WTC11 (cell line): ENCODE results near the gene ASB5.

ENCODE experiments used
- E2F4 ChIP-seq: sonication (generic); formaldehyde crosslinking; IDR thresholded peaks from 2 replicates; pipeline ENCODE4 v1.8.1; 2022; ENCODE audit warnings: low read depth, mild to moderate bottlenecking, moderate library complexity, missing genetic modification reagents, borderline replicate concordance
- SMAD4 ChIP-seq: sonication (generic); formaldehyde crosslinking; IDR thresholded peaks from 2 replicates; pipeline ENCODE4 v1.8.0; 2022; ENCODE audit warnings: mild to moderate bottlenecking, missing genetic modification reagents
- USF2 ChIP-seq: sonication (generic); formaldehyde crosslinking; IDR thresholded peaks from 2 replicates; pipeline ENCODE4 v1.8.1; 2023; ENCODE audit warnings: mild to moderate bottlenecking, missing genetic modification reagents, moderate library complexity

- TF ChIP-seq USF2 (CRISPR knock-in tag): no peak
- TF ChIP-seq SMAD4: no peak
- no peak for TF ChIP-seq E2F4 (CRISPR knock-in tag)
These were observed 27.3 kb downstream of the ASB5 start for GRCh38 chr4:176241703-176242102.
